ENCODE results near the gene PHF1.

Gene PHF1

DNA sequence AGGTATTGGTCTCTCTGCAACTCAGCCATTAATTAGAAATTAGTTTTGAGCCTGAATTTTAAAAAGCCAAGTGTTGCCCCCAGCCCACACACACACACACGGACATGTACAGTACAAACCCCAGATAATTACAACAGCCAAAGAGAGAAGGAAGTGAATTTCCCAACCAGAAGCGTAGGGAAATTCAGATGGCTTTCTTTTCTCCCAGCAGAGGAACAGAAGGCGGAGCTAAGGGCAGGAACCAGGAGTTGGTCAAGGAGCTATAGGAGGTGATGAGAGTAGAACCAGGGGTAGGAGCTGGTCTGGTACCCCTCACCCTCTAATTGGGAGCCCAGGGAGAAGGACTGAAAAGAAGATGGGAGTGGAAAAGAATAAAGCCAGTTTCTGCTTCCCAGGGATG, 39.6 kb downstream of the PHF1 start:
- no peaks in the 10 kb centered on the region for H3K27me3 ChIP-seq (ENCODE audit: insufficient read depth, low read length)
- H3K4me1 ChIP-seq (ENCODE audit: insufficient read depth, low read length, severe bottlenecking): peaks cover 18% of the 10 kb centered on the region
- H3K4me2 ChIP-seq (ENCODE audit: low read length): no peak overlapping the region
- no peaks in the 10 kb centered on the region for H3K9me3 ChIP-seq (ENCODE audit: low read length)
- no peaks in the 10 kb centered on the region for H4K20me1 ChIP-seq (ENCODE audit: insufficient read depth, low read length)
- H2AFZ ChIP-seq (ENCODE audit: low read length): no peak overlapping the region
- H3K36me3 ChIP-seq (ENCODE audit: insufficient read depth, low read length): peaks cover 5% of the 10 kb centered on the region; the same call in 1 of the 2 replicates
- no peak overlapping the region for H3K4me3 ChIP-seq (ENCODE audit: low read depth, low read length, poor library complexity, severe bottlenecking)
- no peak overlapping the region for H3K9ac ChIP-seq (ENCODE audit: low read length)
- no peaks in the 10 kb centered on the region for H3F3A ChIP-seq (ENCODE audit: insufficient read depth, low read length)
- no peaks in the 10 kb centered on the region for H3K79me2 ChIP-seq (ENCODE audit: insufficient read depth, low read length)
- no peak overlapping the region for H3K27ac ChIP-seq (ENCODE audit: low read depth, low read length, poor library complexity, severe bottlenecking)
- no peak for TF ChIP-seq EZH2 (IDR thresholded peaks at IDR 0.05; ENCODE audit: borderline replicate concordance, low read length)
- TF ChIP-seq, protein P1, sequence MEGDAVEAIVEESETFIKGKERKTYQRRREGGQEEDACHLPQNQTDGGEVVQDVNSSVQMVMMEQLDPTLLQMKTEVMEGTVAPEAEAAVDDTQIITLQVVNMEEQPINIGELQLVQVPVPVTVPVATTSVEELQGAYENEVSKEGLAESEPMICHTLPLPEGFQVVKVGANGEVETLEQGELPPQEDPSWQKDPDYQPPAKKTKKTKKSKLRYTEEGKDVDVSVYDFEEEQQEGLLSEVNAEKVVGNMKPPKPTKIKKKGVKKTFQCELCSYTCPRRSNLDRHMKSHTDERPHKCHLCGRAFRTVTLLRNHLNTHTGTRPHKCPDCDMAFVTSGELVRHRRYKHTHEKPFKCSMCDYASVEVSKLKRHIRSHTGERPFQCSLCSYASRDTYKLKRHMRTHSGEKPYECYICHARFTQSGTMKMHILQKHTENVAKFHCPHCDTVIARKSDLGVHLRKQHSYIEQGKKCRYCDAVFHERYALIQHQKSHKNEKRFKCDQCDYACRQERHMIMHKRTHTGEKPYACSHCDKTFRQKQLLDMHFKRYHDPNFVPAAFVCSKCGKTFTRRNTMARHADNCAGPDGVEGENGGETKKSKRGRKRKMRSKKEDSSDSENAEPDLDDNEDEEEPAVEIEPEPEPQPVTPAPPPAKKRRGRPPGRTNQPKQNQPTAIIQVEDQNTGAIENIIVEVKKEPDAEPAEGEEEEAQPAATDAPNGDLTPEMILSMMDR (IDR thresholded peaks at IDR 0.05; ENCODE audit: low read length): no peak
- no peaks in the 10 kb centered on the region for H3K9me2 ChIP-seq (ENCODE audit: low read depth, low read length)

DNA sequence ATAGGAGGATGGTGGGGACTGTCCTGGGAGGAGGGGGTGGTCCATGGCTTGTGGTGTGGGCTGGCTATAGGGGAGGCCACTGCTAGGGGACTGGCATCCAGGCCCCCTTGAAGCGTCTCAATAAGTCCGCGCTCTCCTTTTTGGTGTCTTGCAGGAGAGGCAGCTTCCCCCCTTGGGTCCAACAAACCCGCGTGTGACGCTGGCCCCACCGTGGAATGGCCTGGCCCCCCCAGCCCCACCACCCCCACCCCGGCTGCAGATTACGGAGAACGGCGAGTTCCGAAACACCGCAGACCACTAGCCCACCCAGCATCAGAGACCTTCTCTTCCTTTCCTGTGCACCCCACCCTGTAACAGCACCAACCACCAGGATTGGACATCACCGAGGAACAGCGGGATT, 40.8 kb downstream of the PHF1 start:
- Histone ChIP-seq H3K4me3 (ENCODE audit: low read depth, low read length, poor library complexity, severe bottlenecking) (no peak overlapping the region), H3K9ac (ENCODE audit: low read length) (no peak overlapping the region), H3K4me1 (ENCODE audit: insufficient read depth, low read length, severe bottlenecking) (peaks cover 19% of the 10 kb centered on the region), H2AFZ (ENCODE audit: low read length) (no peak overlapping the region), H3K79me2 (ENCODE audit: insufficient read depth, low read length) (no peaks in the 10 kb centered on the region), H3K4me2 (ENCODE audit: low read length) (no peak overlapping the region), H3K27me3 (ENCODE audit: insufficient read depth, low read length) (no peaks in the 10 kb centered on the region), H3K27ac (ENCODE audit: low read depth, low read length, poor library complexity, severe bottlenecking) (no peak overlapping the region), H4K20me1 (ENCODE audit: insufficient read depth, low read length) (no peaks in the 10 kb centered on the region), H3K36me3 (ENCODE audit: insufficient read depth, low read length) (peaks cover 10% of the 10 kb centered on the region; the same call in 1 of the 2 replicates), H3K9me3 (ENCODE audit: low read length) (no peaks in the 10 kb centered on the region), H3K9me2 (ENCODE audit: low read depth, low read length) (no peaks in the 10 kb centered on the region), H3F3A (ENCODE audit: insufficient read depth, low read length) (no peaks in the 10 kb centered on the region)
- no peak for TF ChIP-seq EZH2 (IDR thresholded peaks at IDR 0.05; ENCODE audit: borderline replicate concordance, low read length)
- TF ChIP-seq, protein P1 (IDR thresholded peaks at IDR 0.05; ENCODE audit: low read length): no peak

DNA sequence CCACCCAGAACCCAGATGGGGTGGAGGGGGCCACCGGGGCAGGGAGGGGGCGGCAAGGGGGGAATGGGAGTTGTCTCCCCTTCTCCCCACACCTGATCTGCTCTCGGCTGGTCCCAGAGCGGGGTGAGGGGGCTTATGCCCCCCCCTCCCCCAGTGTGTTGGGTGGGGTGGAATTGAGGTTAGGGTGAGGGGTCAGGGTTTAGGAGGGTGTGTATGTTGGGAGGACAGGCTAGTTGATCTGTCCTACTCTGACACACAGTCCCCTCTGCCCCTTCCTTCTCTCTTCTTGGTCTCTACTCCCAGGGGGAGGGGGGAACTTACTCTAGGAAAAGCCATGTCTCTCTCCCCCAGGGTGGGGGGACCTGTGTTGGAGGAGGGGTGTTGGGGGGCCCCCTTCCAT, 41.7 kb downstream of the PHF1 start:
- H3K4me1 ChIP-seq (ENCODE audit: insufficient read depth, low read length, severe bottlenecking): peaks cover 19% of the 10 kb centered on the region
- H3K9me3 ChIP-seq (ENCODE audit: low read length): no peaks in the 10 kb centered on the region
- H3K79me2 ChIP-seq (ENCODE audit: insufficient read depth, low read length): no peaks in the 10 kb centered on the region
- no peaks in the 10 kb centered on the region for H3K27me3 ChIP-seq (ENCODE audit: insufficient read depth, low read length)
- no peak overlapping the region for H2AFZ ChIP-seq (ENCODE audit: low read length)
- H3K9me2 ChIP-seq (ENCODE audit: low read depth, low read length): no peaks in the 10 kb centered on the region
- H3F3A ChIP-seq (ENCODE audit: insufficient read depth, low read length): no peaks in the 10 kb centered on the region
- H3K4me2 ChIP-seq (ENCODE audit: low read length): no peak overlapping the region
- no peak overlapping the region for H3K9ac ChIP-seq (ENCODE audit: low read length)
- no peaks in the 10 kb centered on the region for H4K20me1 ChIP-seq (ENCODE audit: insufficient read depth, low read length)
- no peak overlapping the region for H3K27ac ChIP-seq (ENCODE audit: low read depth, low read length, poor library complexity, severe bottlenecking)
- H3K36me3 ChIP-seq (ENCODE audit: insufficient read depth, low read length): peaks cover 12% of the 10 kb centered on the region; the same call in 1 of the 2 replicates
- H3K4me3 ChIP-seq (ENCODE audit: low read depth, low read length, poor library complexity, severe bottlenecking): no peak overlapping the region
- no peak for TF ChIP-seq EZH2 (IDR thresholded peaks at IDR 0.05; ENCODE audit: borderline replicate concordance, low read length)
- TF ChIP-seq, protein P1 (IDR thresholded peaks at IDR 0.05; ENCODE audit: low read length): no peak

Measured in OCI-LY1 (cell line).